ENCODE data around the gene MSLN. TPM values are rescaled to one million over a fixed set of nuclear protein-coding genes. Genes with fewer than 3 reads are reported as not detected.

Gene MSLN
- total RNA-seq, 1 experiment from 2014 or later, result 0.54 TPM

- no peak for DNase-seq (ENCODE audit: extremely low read depth, low read depth)
Observed at GRCh38 chr16:787978-788398, 27.5 kb downstream of the MSLN start, which contains the start of gene RPUSD1. RPUSD1 (minus strand) TSS chr16:788381; CDS start chr16:787737, 644 bp downstream.

- DNase-seq (ENCODE audit: extremely low read depth, low read depth), result peak; percentile 88
Observed at GRCh38 chr16:788399-789126, 28.0 kb downstream of the MSLN start, which contains the start of gene CHTF18. CHTF18 (plus strand) TSS chr16:788620; CDS start chr16:788685, 65 bp downstream.

DNA sequence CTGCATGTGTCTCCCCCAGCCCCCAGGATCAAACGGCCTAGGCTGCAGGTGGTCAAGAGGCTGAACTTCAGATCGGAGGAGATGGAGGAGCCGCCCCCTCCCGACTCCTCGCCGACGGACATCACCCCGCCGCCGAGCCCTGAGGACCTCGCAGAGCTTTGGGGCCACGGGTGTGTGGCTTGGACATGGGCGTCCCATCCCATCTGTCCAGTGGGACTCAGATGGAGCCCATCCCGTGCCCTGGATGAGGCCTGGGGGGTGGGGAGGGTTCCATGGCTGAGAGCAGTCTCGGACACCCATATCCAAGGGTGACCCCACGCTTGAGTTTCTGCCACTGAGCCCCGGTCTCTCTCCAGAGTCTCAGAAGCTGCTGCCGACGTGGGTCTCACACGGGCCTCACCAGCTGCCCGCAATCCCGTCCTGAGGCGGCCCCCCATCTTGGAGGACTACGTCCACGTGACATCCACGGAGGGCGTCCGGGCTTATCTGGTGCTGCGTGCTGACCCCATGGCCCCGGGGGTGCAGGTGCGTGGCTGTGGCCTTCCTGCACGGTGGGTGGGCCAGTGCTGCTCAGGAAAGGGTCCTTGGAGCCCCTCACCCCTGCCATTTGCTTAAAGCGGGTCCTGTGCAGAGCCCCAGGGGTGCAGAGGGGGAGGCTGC lies 28.8 kb downstream of the MSLN start:
- DNase-seq (ENCODE audit: extremely low read depth, low read depth), result no peak

DNA sequence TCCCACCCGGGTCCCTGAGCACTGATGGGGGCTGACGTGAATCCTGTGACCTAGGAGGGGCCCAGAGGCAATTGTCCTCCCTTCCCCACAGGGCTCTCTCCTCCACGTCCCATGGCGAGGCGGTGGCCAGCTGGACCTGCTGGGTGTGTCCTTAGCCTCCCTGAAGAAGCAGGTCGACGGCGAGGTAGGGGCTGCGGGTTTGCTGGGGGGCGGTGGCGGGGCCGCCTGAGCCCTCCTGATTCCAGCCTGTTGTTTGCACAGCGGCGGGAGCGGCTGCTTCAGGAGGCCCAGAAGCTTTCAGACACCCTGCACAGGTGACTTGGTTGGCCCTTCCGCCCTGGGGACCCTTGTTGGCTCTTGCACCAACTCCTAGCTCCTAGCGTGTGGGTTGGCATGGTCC lies 29.6 kb downstream of the MSLN start:
- DNase-seq (ENCODE audit: extremely low read depth, low read depth), result no peak

DNA sequence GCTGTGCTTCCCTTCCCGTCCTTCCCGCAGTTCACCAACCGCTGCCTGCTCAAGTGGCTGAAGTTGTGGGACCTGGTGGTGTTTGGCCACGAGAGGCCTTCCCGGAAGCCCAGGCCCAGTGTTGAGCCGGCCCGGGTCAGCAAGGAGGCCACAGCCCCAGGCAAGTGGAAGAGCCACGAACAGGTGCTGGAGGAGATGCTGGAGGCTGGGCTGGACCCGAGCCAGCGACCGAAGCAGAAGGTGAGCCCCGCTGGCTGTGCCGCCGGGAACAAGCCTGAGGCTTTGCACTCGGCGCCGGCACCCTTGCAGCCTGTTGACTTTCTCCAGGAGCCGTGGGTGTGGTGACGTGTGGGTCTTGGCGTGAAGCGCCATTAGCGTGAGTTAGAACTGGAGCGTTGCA lies 30.6 kb downstream of the MSLN start:
- no peak for DNase-seq (ENCODE audit: extremely low read depth, low read depth)

DNA sequence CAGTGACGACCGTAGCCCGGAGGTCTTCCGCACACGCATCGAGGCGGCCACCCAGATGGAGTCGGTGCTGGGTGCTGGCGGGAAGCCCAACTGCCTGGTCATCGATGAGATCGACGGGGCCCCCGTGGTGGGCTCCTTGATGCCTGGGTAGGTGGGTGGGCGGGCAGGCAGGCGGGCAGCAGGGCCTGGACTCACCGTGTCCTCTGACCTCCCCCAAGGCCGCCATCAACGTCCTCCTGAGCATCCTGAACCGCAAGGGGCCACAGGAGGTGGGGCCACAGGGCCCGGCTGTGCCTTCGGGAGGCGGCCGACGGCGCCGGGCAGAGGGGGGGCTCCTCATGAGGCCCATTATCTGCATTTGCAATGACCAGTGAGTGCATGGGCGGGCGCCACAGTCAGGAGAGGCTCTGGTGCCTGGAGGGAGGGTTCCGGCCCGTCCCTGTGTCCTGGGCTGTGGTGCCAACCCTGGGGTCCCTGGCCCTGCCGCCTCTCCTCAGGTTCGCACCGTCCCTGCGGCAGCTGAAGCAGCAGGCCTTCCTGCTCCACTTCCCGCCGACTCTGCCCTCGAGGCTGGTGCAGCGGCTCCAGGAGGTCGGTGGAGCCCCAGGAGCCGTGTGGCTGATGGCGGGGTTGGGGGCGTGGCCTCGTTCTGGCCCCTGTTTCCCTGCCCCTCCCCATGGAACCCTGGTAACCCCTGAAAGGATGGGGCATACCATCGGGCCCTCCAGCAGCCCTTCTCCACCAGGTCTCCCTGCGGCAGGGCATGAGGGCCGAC lies 31.9 kb downstream of the MSLN start:
- no peak for DNase-seq (ENCODE audit: extremely low read depth, low read depth)

- DNase-seq (ENCODE audit: extremely low read depth, low read depth), result no peak
Observed at GRCh38 chr16:793414-793813, 32.9 kb downstream of the MSLN start.

- no peak for DNase-seq (ENCODE audit: extremely low read depth, low read depth)
Observed at GRCh38 chr16:794091-794822, 33.7 kb downstream of the MSLN start.

GRCh38 chr16:794853-795466 lies 34.4 kb downstream of the MSLN start:
- no peak for DNase-seq (ENCODE audit: extremely low read depth, low read depth)

GRCh38 chr16:795580-796229 lies 35.2 kb downstream of the MSLN start:
- peak; percentile 56 for DNase-seq (ENCODE audit: extremely low read depth, low read depth)

GRCh38 chr16:796296-797119 lies 36.0 kb downstream of the MSLN start:
- no peak for DNase-seq (ENCODE audit: extremely low read depth, low read depth)

GRCh38 chr16:797120-797420 lies 36.5 kb downstream of the MSLN start:
- no peak for DNase-seq (ENCODE audit: extremely low read depth, low read depth)

DNA sequence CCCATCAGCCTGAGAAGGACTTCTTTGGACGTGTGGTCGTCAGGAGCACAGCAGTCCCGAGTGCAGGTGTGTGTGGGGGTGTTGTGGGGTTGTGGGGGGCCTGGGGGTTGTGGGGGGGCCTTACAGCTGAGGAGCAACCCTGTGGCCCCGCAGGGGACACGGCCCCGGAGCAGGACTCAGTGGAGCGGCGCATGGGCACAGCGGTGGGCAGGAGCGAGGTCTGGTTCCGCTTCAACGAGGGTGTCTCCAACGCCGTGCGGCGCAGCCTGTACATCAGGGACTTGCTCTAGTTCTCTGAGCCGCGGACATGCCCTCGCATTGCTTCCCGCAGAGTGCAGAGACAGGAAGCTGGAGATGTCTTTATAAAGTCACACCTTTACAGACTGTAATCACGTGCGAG lies 37.2 kb downstream of the MSLN start:
- DNase-seq (ENCODE audit: extremely low read depth, low read depth), result no peak

DNA sequence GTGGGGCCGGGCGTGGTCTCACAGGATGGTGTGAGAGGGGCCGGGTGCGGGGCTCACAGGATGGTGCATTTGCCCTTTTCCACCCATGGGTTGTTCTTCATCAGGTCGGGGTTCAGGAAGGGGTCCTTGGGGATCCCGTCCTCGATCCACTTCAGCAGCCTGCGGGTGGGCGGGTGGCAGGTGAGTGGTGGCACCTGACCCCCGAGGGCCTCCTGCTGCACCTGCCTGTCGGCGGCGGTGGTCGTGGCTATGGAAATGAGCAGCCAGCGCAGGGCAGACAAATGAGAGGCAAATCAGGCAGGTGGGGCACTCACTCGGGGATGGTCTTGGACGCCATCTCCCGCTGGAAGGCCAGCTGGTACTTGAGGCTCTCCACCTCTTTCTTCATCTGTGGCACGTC lies 38.1 kb downstream of the MSLN start:
- DNase-seq (ENCODE audit: extremely low read depth, low read depth), result no peak

- DNase-seq (ENCODE audit: extremely low read depth, low read depth), result no peak
Observed at GRCh38 chr16:799111-799947, 38.8 kb downstream of the MSLN start.

- no peak for DNase-seq (ENCODE audit: extremely low read depth, low read depth)
Observed at GRCh38 chr16:799948-800833, 39.7 kb downstream of the MSLN start, which contains the start of gene GNG13. GNG13 (minus strand) TSS chr16:800734; CDS start chr16:799077, 1,657 bp downstream.
